Measurements from ENCODE around the gene ATF1. TPM values are rescaled to one million over a fixed set of nuclear protein-coding genes. Genes with fewer than 3 reads are reported as not detected.

Gene ATF1
- polyA plus RNA-seq, 1 of the 3 experiments (the other 2 are of a cell fraction), result 34.2 TPM

DNA sequence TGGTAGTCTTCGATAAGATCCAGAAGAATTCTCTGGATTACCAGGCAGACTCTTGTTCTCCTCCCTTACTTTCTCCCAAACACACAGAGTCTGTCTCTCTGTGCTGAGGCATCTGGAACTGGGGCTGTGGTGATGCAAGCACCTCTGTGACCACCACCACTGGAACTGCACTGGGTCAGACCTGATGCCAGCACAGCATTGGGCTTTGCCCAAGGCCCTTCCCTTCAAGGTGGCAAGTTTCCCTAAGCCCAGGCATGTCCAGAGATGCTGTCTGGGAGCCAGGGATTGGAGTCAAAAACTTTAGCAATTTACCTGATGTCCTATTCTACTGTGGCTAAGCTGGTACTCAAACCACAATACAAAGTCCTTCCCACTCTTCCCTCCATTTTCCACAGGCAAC lies 64.2 kb downstream of the ATF1 start:
- Histone ChIP-seq H3K4me1 (ENCODE audit: control insufficient read depth in 1 of 2, insufficient read depth in 2 of 2, low read depth in 1 of 2, low read length in 1 of 2) (no peaks in the 10 kb centered on the region; a peak in 1 of 4 replicates), H3K4me3 (ENCODE audit: low read depth in 2 of 2, low read length in 1 of 2) (no peak overlapping the region), H3K4me2 (no peak overlapping the region), H3K9ac (no peak overlapping the region), H2AFZ (ENCODE audit: low read depth) (no peak overlapping the region), H3K27me3 (ENCODE audit: insufficient read depth) (no peaks in the 10 kb centered on the region), H3F3A (replicated peaks; ENCODE audit: insufficient read depth) (peaks cover 4% of the 10 kb centered on the region), H3K79me2 (ENCODE audit: insufficient read depth) (no peaks in the 10 kb centered on the region), H4K20me1 (ENCODE audit: insufficient read depth) (no peaks in the 10 kb centered on the region), H3K27ac (ENCODE audit: low read depth in 2 of 2, low read length in 1 of 2) (no peak overlapping the region), H3K36me3 (replicated peaks in 1 of 2; ENCODE audit: control insufficient read depth in 1 of 2, insufficient read depth in 2 of 2, low read length in 1 of 2) (no peaks in the 10 kb centered on the region), H3K9me3 (no peaks in the 10 kb centered on the region), H3K9me2 (no peaks in the 10 kb centered on the region)
- ChIA-PET CTCF (interaction anchor here (1.3 to 10.6 kb wide), 2 partner anchors 63 to 159 kb away, joined by 3 to 186 read pairs; no protein-coding TSS in a partner anchor), POLR2A (no interaction called here)
- DNase-seq, result no peak
- TF ChIP-seq TCF12 (IDR thresholded peaks at IDR 0.05) (no peak), RCOR1 (IDR thresholded peaks at IDR 0.05; ENCODE audit: low read length) (no peak), YY1 (IDR thresholded peaks at IDR 0.05; ENCODE audit: low read depth) (no peak), RFX5 (IDR thresholded peaks at IDR 0.05; ENCODE audit: low read length) (no peak), NRF1 (IDR thresholded peaks at IDR 0.05; ENCODE audit: low read depth, low read length) (no peak), MEF2A (IDR thresholded peaks at IDR 0.05; ENCODE audit: borderline replicate concordance, low read depth) (no peak), ELF1 (IDR thresholded peaks at IDR 0.05) (no peak), EZH2phosphoT487 (IDR thresholded peaks at IDR 0.05; ENCODE audit: borderline replicate concordance, low read depth) (no peak), TEAD4 (IDR thresholded peaks at IDR 0.05; ENCODE audit: borderline replicate concordance, insufficient read depth) (no peak), POLR2AphosphoS5 (IDR thresholded peaks at IDR 0.05; ENCODE audit: low read depth, low read length) (no peak), SIN3A (IDR thresholded peaks at IDR 0.05; ENCODE audit: borderline replicate concordance, low read depth, low read length) (no peak), TAF1 (IDR thresholded peaks at IDR 0.05; ENCODE audit: borderline replicate concordance, low read depth, low read length) (no peak)
- TF ChIP-seq, protein P1, sequence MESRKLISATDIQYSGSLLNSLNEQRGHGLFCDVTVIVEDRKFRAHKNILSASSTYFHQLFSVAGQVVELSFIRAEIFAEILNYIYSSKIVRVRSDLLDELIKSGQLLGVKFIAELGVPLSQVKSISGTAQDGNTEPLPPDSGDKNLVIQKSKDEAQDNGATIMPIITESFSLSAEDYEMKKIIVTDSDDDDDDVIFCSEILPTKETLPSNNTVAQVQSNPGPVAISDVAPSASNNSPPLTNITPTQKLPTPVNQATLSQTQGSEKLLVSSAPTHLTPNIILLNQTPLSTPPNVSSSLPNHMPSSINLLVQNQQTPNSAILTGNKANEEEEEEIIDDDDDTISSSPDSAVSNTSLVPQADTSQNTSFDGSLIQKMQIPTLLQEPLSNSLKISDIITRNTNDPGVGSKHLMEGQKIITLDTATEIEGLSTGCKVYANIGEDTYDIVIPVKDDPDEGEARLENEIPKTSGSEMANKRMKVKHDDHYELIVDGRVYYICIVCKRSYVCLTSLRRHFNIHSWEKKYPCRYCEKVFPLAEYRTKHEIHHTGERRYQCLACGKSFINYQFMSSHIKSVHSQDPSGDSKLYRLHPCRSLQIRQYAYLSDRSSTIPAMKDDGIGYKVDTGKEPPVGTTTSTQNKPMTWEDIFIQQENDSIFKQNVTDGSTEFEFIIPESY (IDR thresholded peaks at IDR 0.05; ENCODE audit: borderline replicate concordance, low read depth), result no peak
- TF ChIP-seq, protein P2, sequence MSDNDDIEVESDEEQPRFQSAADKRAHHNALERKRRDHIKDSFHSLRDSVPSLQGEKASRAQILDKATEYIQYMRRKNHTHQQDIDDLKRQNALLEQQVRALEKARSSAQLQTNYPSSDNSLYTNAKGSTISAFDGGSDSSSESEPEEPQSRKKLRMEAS (IDR thresholded peaks at IDR 0.05; ENCODE audit: low read depth), result no peak
- TF ChIP-seq, protein P3, sequence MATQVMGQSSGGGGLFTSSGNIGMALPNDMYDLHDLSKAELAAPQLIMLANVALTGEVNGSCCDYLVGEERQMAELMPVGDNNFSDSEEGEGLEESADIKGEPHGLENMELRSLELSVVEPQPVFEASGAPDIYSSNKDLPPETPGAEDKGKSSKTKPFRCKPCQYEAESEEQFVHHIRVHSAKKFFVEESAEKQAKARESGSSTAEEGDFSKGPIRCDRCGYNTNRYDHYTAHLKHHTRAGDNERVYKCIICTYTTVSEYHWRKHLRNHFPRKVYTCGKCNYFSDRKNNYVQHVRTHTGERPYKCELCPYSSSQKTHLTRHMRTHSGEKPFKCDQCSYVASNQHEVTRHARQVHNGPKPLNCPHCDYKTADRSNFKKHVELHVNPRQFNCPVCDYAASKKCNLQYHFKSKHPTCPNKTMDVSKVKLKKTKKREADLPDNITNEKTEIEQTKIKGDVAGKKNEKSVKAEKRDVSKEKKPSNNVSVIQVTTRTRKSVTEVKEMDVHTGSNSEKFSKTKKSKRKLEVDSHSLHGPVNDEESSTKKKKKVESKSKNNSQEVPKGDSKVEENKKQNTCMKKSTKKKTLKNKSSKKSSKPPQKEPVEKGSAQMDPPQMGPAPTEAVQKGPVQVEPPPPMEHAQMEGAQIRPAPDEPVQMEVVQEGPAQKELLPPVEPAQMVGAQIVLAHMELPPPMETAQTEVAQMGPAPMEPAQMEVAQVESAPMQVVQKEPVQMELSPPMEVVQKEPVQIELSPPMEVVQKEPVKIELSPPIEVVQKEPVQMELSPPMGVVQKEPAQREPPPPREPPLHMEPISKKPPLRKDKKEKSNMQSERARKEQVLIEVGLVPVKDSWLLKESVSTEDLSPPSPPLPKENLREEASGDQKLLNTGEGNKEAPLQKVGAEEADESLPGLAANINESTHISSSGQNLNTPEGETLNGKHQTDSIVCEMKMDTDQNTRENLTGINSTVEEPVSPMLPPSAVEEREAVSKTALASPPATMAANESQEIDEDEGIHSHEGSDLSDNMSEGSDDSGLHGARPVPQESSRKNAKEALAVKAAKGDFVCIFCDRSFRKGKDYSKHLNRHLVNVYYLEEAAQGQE (IDR thresholded peaks at IDR 0.05; ENCODE audit: low read depth, low read length), result no peak
- TF ChIP-seq, protein P4, sequence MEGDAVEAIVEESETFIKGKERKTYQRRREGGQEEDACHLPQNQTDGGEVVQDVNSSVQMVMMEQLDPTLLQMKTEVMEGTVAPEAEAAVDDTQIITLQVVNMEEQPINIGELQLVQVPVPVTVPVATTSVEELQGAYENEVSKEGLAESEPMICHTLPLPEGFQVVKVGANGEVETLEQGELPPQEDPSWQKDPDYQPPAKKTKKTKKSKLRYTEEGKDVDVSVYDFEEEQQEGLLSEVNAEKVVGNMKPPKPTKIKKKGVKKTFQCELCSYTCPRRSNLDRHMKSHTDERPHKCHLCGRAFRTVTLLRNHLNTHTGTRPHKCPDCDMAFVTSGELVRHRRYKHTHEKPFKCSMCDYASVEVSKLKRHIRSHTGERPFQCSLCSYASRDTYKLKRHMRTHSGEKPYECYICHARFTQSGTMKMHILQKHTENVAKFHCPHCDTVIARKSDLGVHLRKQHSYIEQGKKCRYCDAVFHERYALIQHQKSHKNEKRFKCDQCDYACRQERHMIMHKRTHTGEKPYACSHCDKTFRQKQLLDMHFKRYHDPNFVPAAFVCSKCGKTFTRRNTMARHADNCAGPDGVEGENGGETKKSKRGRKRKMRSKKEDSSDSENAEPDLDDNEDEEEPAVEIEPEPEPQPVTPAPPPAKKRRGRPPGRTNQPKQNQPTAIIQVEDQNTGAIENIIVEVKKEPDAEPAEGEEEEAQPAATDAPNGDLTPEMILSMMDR (IDR thresholded peaks at IDR 0.05), result no peak
- TF ChIP-seq, protein P5, sequence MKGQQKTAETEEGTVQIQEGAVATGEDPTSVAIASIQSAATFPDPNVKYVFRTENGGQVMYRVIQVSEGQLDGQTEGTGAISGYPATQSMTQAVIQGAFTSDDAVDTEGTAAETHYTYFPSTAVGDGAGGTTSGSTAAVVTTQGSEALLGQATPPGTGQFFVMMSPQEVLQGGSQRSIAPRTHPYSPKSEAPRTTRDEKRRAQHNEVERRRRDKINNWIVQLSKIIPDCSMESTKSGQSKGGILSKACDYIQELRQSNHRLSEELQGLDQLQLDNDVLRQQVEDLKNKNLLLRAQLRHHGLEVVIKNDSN (IDR thresholded peaks at IDR 0.05; ENCODE audit: borderline replicate concordance, low read depth), result no peak
- TF ChIP-seq, protein P6, sequence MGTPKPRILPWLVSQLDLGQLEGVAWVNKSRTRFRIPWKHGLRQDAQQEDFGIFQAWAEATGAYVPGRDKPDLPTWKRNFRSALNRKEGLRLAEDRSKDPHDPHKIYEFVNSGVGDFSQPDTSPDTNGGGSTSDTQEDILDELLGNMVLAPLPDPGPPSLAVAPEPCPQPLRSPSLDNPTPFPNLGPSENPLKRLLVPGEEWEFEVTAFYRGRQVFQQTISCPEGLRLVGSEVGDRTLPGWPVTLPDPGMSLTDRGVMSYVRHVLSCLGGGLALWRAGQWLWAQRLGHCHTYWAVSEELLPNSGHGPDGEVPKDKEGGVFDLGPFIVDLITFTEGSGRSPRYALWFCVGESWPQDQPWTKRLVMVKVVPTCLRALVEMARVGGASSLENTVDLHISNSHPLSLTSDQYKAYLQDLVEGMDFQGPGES (IDR thresholded peaks at IDR 0.05; ENCODE audit: low read depth, low read length), result no peak
- WGBS (ENCODE audit: low lambda C conversion rate), result 100% methylated on average over 1 of the region's 1 CpG
